CD4-positive, CD25-positive, alpha-beta regulatory T cell (primary cell): ENCODE results near the gene MRPL55. TPM values are rescaled to one million over a fixed set of nuclear protein-coding genes. Genes with fewer than 3 reads are reported as not detected.

Experiments used
- ATAC-seq, 2 donors: fragments of 150-1000 bp; cut with Tn5 transposase; one replicate each; pipeline ENCODE4 v1.10.0; 2021; ENCODE audit warnings: low read depth in 2 of 2, moderate number of reproducible peaks in 2 of 2, moderate library complexity in 1 of 2
- DNase-seq, 3 donors: peaks; one replicate each; pipeline versions ENCODE4 v3.0.0 to v3.0.0-alpha.2; 2012 to 2022; ENCODE audit warnings: mixed read lengths in 1 of 3
- H3K27ac ChIP-seq: one replicate; pipeline ENCODE4 v1.7.0; 2013; ENCODE audit warnings: mild to moderate bottlenecking, low read length; ENCODE audit not compliant: insufficient read depth, poor library complexity, severe bottlenecking
- H3K27me3 ChIP-seq: one replicate; pipeline ENCODE4 v1.7.0; 2013; ENCODE audit warnings: low read length; ENCODE audit not compliant: control insufficient read depth, insufficient read depth
- H3K36me3 ChIP-seq: one replicate; pipeline ENCODE4 v1.7.0; 2013; ENCODE audit warnings: mild to moderate bottlenecking, low read length, moderate library complexity; ENCODE audit not compliant: control insufficient read depth, insufficient read depth
- H3K4me1 ChIP-seq: 2 replicates; pipeline ENCODE4 v1.7.0; 2013; ENCODE audit warnings: mild to moderate bottlenecking, low read length; ENCODE audit not compliant: insufficient read depth, control insufficient read depth, poor library complexity, severe bottlenecking
- H3K4me3 ChIP-seq: one replicate; pipeline ENCODE4 v1.7.0; 2013; ENCODE audit warnings: low read depth, mild to moderate bottlenecking, low read length, moderate library complexity
- H3K9me3 ChIP-seq, 2 experiments: 1 replicate in 1 of 2; 2 replicates in 1 of 2; pipeline ENCODE4 v1.7.0; 2013; ENCODE audit warnings: low read length in 2 of 2, mild to moderate bottlenecking in 1 of 2, moderate library complexity in 1 of 2; ENCODE audit not compliant: control insufficient read depth in 2 of 2
- H3K27ac Mint-ChIP-seq, 3 donors: one replicate each; pipeline ENCODE4 v1.8.0; 2020 to 2022; ENCODE audit warnings: mild to moderate bottlenecking in 3 of 3, mixed read lengths in 3 of 3, moderate library complexity in 2 of 3
- H3K27me3 Mint-ChIP-seq: one replicate; pipeline ENCODE4 v1.8.0; 2022; ENCODE audit warnings: mild to moderate bottlenecking, mixed read lengths
- H3K36me3 Mint-ChIP-seq: one replicate; pipeline ENCODE4 v1.8.0; 2020; ENCODE audit warnings: mixed read lengths
- H3K4me1 Mint-ChIP-seq, 4 donors: one replicate each; pipeline ENCODE4 v1.8.0; 2020 to 2022; ENCODE audit warnings: mixed read lengths in 4 of 4, mild to moderate bottlenecking in 1 of 4
- H3K4me3 Mint-ChIP-seq, 4 donors: one replicate each; pipeline ENCODE4 v1.8.0; 2020 to 2022; ENCODE audit warnings: mild to moderate bottlenecking in 4 of 4, mixed read lengths in 4 of 4, moderate library complexity in 3 of 4
- H3K9me3 Mint-ChIP-seq, 7 donors: one replicate each; pipeline ENCODE4 v1.8.0; 2020 to 2022; ENCODE audit warnings: mixed read lengths in 7 of 7, mild to moderate bottlenecking in 3 of 7, moderate library complexity in 2 of 7
- polyA plus RNA-seq, 4 donors: library from polyadenylated mRNA; unstranded; fragments of 300-500 nt; fragmentation: Illumina TruSeq; gene quantifications; one replicate each; pipeline ENCODE4 v1.2.3, GENCODE V29; 2021
- total RNA-seq: library from RNA; stranded (reverse); gene quantifications from one replicate; pipeline ENCODE4 v1.2.3, GENCODE V29; 2022

Gene MRPL55
- total and polyA plus RNA-seq, 5 donors from 2014 or later: 62.5 to 163 (median 134) TPM

GRCh38 chr1:228060458-228061190, 48.5 kb downstream of the MRPL55 start:
- ATAC-seq (no peak), DNase-seq (no peak)
- Mint-ChIP-seq H3K27me3 (peaks cover 52% of the 10 kb centered on the region), H3K4me1 (peaks cover 0 to 14% (median 5%) of the 10 kb centered on the region in 4 donors), H3K4me3 (peak overlapping the region in 1 of 4 donors; percentile 48), H3K9me3 (peaks cover 0 to 3% (median 0%) of the 10 kb centered on the region in 7 donors), H3K36me3 (no peaks in the 10 kb centered on the region), H3K27ac (peak overlapping the region in 1 of 3 donors; percentile 51)
- peaks cover 27% of the 10 kb centered on the region for H3K4me1 ChIP-seq
- no peak overlapping the region for H3K27ac ChIP-seq
- no peaks in the 10 kb centered on the region for H3K9me3 ChIP-seq
- H3K36me3 ChIP-seq: no peaks in the 10 kb centered on the region
- H3K4me3 ChIP-seq: no peak overlapping the region
- peaks cover 4% of the 10 kb centered on the region for H3K27me3 ChIP-seq

- H3K4me3 Mint-ChIP-seq: peak overlapping the region in 3 of 4 donors; percentile 71 to 74 (median 72)
- Histone ChIP-seq H3K27ac (no peak overlapping the region), H3K36me3 (no peaks in the 10 kb centered on the region), H3K4me3 (no peak overlapping the region), H3K27me3 (peaks cover 5% of the 10 kb centered on the region), H3K4me1 (peaks cover 27% of the 10 kb centered on the region), H3K9me3 (no peaks in the 10 kb centered on the region)
- no peaks in the 10 kb centered on the region for H3K36me3 Mint-ChIP-seq
- peak in 2 of 3 donors; percentile 49 to 66 for DNase-seq
- H3K4me1 Mint-ChIP-seq: peaks cover 0 to 14% (median 5%) of the 10 kb centered on the region in 4 donors
- peak; percentile 26 to 37 for ATAC-seq
- H3K27ac Mint-ChIP-seq: no peak overlapping the region
- H3K27me3 Mint-ChIP-seq: peaks cover 56% of the 10 kb centered on the region
- peaks cover 0 to 3% (median 0%) of the 10 kb centered on the region in 7 donors for H3K9me3 Mint-ChIP-seq
These were observed 49.3 kb downstream of the MRPL55 start for GRCh38 chr1:228059634-228060457.

- no peak overlapping the region for H3K4me3 ChIP-seq
- Mint-ChIP-seq H3K9me3 (peaks cover 0 to 3% (median 0%) of the 10 kb centered on the region in 7 donors), H3K4me3 (peak overlapping the region in 2 of 4 donors; percentile 59 to 71), H3K27ac (peak overlapping the region in 1 of 3 donors; percentile 11), H3K4me1 (peaks cover 0 to 14% (median 5%) of the 10 kb centered on the region in 4 donors), H3K27me3 (peaks cover 56% of the 10 kb centered on the region), H3K36me3 (no peaks in the 10 kb centered on the region)
- H3K4me1 ChIP-seq: peaks cover 27% of the 10 kb centered on the region
- H3K27ac ChIP-seq: no peak overlapping the region
- no peaks in the 10 kb centered on the region for H3K36me3 ChIP-seq
- peak; percentile 56 to 65 (median 62) for DNase-seq
- peaks cover 5% of the 10 kb centered on the region for H3K27me3 ChIP-seq
- peaks cover 0 to under 1% of the 10 kb centered on the region in 2 experiments for H3K9me3 ChIP-seq
- peak; percentile 34 to 52 for ATAC-seq
These were observed 50.0 kb downstream of the MRPL55 start for GRCh38 chr1:228058949-228059633.

GRCh38 chr1:228058172-228058948, 50.7 kb downstream of the MRPL55 start:
- Mint-ChIP-seq H3K27ac (peak overlapping the region in 1 of 3 donors; percentile 11), H3K4me1 (peaks cover 0 to 14% (median 5%) of the 10 kb centered on the region in 4 donors), H3K4me3 (peak overlapping the region in 2 of 4 donors; percentile 59 to 71), H3K36me3 (no peaks in the 10 kb centered on the region), H3K9me3 (peaks cover 0 to 7% (median 0%) of the 10 kb centered on the region in 7 donors), H3K27me3 (peaks cover 63% of the 10 kb centered on the region)
- no peak for DNase-seq
- Histone ChIP-seq H3K4me1 (peaks cover 27% of the 10 kb centered on the region), H3K9me3 (peaks cover 0 to 2% of the 10 kb centered on the region in 2 experiments), H3K27ac (no peak overlapping the region), H3K4me3 (no peak overlapping the region), H3K36me3 (no peaks in the 10 kb centered on the region), H3K27me3 (peaks cover 10% of the 10 kb centered on the region)
- no peak for ATAC-seq

Other genes starting within 250 kb of the MRPL55 start
- gene WNT9A, start 161.4 kb downstream of the MRPL55 start, total RNA-seq: 0.20 TPM
- gene WNT9A, start 161.4 kb downstream of the MRPL55 start, polyA plus RNA-seq: not detected
- gene WNT3A, start 102.3 kb downstream of the MRPL55 start, total RNA-seq: not detected
- not detected for gene WNT3A, start 102.3 kb downstream of the MRPL55 start, polyA plus RNA-seq
- 335 TPM for gene ARF1, start 26.6 kb downstream of the MRPL55 start, total RNA-seq
- gene ARF1, start 26.6 kb downstream of the MRPL55 start, polyA plus RNA-seq: 100 to 1,000 TPM; 445 to 517 (median 481) TPM
- gene C1orf35, start 6.0 kb downstream of the MRPL55 start, total RNA-seq: 23.5 TPM
- 10 to 100 TPM; 18.0 to 24.0 (median 21.2) TPM for gene C1orf35, start 6.0 kb downstream of the MRPL55 start, polyA plus RNA-seq
- gene GUK1, start 31.0 kb upstream of the MRPL55 start, total RNA-seq: 270 TPM
- gene GUK1, start 31.0 kb upstream of the MRPL55 start, polyA plus RNA-seq: 100 to 1,000 TPM; 329 to 413 (median 371) TPM
- 2.8 TPM for gene GJC2, start 40.6 kb upstream of the MRPL55 start, total RNA-seq
- gene GJC2, start 40.6 kb upstream of the MRPL55 start, polyA plus RNA-seq: not detected
- gene IBA57, start 56.5 kb upstream of the MRPL55 start, total RNA-seq: 17.0 TPM
- gene IBA57, start 56.5 kb upstream of the MRPL55 start, polyA plus RNA-seq: 1 to 10 TPM; 2.0 to 5.5 (median 4.0) TPM
- 57.1 TPM for gene OBSCN, start 98.7 kb upstream of the MRPL55 start, total RNA-seq
- gene OBSCN, start 98.7 kb upstream of the MRPL55 start, polyA plus RNA-seq: 1 to 10 TPM in 3 of 4 donors, under 1 TPM in 1; 0.13 to 1.2 (median 1.1) TPM